ENCODE data around the gene DGKK.

DGKK gene, protein sequence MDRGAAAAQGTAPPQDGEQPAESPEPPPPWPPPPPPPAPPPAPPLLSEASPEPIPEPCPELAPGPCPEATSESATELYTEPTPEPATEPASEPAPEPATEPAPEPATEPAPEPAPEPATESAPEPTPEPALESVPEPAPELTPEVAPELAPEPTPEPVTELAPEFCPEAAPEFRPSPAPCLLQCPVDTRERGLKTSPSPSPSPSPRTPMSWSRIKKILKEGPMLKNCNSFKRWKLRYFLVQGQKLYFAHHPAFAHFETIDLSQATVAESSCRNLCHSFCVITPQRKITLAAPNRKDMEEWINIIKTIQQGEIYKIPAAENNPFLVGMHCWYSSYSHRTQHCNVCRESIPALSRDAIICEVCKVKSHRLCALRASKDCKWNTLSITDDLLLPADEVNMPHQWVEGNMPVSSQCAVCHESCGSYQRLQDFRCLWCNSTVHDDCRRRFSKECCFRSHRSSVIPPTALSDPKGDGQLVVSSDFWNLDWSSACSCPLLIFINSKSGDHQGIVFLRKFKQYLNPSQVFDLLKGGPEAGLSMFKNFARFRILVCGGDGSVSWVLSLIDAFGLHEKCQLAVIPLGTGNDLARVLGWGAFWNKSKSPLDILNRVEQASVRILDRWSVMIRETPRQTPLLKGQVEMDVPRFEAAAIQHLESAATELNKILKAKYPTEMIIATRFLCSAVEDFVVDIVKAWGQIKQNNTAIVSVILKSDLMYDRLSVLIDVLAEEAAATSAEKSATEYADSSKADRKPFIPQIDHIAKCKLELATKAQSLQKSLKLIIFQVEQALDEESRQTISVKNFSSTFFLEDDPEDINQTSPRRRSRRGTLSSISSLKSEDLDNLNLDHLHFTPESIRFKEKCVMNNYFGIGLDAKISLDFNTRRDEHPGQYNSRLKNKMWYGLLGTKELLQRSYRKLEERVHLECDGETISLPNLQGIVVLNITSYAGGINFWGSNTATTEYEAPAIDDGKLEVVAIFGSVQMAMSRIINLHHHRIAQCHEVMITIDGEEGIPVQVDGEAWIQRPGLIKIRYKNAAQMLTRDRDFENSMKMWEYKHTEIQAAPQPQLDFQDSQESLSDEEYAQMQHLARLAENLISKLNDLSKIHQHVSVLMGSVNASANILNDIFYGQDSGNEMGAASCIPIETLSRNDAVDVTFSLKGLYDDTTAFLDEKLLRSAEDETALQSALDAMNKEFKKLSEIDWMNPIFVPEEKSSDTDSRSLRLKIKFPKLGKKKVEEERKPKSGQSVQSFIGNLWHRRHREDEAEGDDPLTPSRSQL

GRCh38 chrX:50470103-50471031 is at the start of gene DGKK:
DGKK (minus strand) TSS chrX:50470825; CDS start chrX:50470678, 147 bp downstream.
- no peak for DNase-seq

DNA sequence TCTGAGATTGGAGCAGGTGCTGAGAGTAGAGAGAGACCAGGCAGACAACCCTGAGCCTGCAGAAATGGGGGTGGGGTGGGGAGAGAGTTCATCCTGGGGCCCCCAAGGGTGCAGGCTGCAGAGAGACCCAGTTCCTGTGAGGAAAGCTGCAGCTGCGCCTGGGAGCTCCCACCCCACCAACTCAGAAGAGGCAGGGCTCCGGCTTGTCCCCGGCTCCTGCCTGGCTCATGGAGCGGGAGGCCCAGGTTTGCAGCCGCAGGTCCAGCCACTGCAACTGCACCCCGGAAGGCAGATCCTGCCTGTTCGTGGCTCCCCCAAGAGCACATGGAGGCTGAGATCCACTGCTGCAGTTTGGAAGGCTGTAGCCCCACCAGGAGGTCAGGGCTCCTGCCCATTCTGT is 44.2 kb upstream of the DGKK start:
- DNase-seq: no peak

GRCh38 chrX:50497114-50497513 is 26.5 kb upstream of the DGKK start:
- no peak for DNase-seq

- no peak for DNase-seq
These were observed 25.0 kb upstream of the DGKK start for GRCh38 chrX:50495616-50496015.

- no peak for DNase-seq
These were observed 22.1 kb upstream of the DGKK start for GRCh38 chrX:50492720-50493119.

DNA sequence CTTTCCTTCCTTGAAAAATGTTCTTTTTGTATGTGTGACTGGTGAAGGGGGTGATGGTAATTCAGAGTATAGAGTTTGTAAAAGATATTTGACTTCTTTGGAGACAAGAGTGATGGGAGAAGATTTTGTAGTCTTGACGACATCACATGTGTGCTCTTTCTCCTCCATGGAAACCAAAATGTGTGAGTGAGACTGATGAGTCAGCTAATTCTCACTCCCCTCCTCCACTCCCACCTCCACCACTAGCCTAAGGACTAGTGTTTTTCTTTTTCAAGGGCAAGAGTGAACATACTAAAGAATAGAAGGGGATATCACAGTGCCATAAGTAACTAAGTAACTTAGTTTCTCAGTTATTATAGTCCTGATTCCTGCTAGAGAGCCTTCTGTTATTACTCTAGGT is 14.0 kb upstream of the DGKK start:
- DNase-seq: no peak

DNA sequence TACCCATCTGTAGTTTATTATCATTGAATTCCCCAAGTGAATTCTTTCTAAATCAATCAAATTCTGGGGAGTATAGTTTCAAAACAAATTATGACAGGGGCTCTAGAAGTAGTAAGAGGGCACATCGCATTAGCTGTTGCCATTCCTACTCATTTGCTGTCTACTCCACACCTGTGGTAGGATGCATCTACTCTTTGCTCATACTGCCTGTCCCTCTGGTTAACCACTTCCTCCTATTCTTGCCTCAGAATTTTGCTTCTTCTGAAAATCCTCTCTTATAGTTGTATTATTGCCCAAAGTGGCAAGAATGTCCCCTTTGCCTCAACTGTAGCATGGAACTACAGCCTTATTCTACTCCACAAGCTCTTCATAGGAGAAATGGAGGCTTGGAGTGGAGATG is 12.7 kb upstream of the DGKK start:
- no peak for DNase-seq

DNA sequence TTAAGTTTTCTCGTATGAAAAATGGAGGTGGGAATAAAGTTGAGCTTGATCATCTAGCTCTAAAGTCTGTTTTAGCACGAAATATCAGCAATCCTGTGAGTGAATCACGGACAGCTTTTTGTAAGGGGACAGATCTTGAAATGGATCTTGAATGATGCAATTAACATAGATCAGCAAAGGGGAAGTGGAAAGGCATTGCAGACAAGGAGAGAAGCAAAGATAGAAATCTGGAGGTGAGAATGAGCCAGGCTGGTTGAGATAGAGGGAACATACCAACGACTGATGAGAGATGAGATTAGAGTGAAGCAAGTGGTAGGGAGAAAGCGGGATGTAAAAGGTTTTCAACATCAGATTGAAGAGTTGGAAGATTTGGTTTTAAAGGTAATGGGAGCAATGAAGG is 4.6 kb upstream of the DGKK start:
- DNase-seq: no peak

DNA sequence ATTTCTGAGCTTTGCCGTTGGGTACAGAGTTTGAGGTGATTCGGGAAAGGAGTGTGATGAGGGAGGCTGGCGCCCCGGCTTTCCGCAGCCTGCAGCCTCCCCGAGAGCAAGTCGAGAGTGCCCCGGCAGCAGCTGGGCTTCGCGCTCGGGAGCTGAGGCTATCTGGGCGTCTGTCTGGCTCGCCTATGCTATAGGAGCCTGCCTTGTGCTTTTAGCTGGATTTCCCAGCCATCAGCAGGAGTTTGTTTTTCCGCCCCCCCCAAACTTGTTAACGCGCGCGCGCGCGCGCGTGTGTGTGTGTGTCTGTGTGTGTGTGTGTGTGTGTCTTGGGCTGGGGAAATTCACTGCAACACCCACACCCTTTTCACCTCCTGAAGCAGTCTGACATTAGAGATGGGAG is 765 bp upstream of the DGKK start:
- no peak for DNase-seq

GRCh38 chrX:50469206-50469605 is 1.4 kb downstream of the DGKK start:
- DNase-seq: no peak

GRCh38 chrX:50459615-50460014 is 11.0 kb downstream of the DGKK start:
- DNase-seq: no peak

GRCh38 chrX:50458483-50458882 is 12.1 kb downstream of the DGKK start:
- no peak for DNase-seq

DNA sequence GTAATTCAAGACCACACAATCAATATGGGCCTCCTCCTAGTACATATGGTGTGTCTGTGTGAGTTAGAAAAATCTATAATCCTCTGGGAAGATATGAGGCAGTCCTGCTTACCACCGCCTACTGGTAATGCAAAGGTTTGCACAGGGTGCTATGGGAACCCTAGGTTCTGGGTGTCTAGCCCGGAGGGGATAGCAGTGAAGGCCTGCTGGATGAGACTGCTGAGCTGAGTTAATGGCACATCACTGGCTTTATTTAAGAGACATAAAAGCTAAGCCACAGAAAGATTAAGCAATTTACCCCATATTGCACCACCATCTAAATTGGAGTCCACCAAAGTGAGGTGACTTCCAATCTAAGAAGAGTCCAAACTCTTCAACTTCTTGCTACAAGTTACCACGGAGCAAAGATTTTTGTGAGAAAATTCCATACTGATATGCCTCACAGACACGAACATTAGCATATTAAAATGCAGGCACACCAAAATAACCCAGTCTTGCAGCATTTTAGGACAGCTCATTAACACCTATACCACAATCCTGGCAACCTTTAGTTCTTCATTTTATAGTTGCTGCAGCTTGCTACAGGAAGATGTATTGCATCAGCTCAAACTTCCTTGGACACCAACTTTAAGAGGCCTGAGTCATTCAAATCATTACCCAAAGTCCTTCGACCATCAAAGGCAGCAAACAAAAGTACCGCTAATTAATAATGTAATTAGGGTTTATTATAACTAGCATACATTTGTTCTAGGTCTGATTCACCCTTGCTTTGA is 13.7 kb downstream of the DGKK start:
- DNase-seq: no peak

DNA sequence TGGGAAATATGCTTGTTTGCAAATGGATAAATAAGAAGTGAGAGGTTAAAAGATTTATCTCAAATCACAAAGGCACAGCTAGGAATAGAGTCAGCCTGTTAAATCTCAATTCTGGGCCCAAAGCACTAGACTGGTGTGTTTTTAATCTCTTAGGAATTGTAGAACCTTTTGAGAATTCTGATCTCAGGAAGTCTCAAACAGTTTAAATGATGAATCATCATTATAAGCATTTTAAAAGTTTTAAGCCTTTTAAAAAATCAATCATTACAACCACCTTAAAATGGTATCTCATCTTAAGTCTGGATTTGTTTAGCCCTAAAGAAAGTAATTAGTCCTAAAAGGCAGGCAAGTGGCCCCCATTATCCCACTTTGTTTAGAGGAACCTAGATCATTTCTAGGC is 17.8 kb downstream of the DGKK start:
- no peak for DNase-seq

- DNase-seq: no peak
These were observed 20.3 kb downstream of the DGKK start for GRCh38 chrX:50450324-50450723.

GRCh38 chrX:50448565-50448964 is 22.1 kb downstream of the DGKK start:
- no peak for DNase-seq

DNA sequence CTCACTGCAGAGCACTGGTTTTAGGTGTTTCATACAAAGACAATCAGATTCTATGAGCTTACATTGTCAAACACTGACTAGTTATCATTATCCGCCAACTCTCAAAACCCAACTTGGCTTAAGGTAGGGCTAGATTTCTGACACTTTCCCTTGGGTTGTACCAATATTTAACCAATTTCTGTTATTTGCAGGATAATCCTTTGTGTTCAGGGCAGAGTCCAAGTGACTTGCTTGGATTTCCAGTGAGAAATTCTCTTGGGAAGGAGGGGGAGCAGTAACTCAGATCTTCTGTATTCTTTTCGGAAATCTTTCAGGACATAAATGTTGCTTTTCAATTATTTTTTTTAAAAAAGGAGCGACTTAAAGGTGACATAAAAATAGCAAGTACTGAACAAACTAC is 23.1 kb downstream of the DGKK start:
- no peak for DNase-seq

DNA sequence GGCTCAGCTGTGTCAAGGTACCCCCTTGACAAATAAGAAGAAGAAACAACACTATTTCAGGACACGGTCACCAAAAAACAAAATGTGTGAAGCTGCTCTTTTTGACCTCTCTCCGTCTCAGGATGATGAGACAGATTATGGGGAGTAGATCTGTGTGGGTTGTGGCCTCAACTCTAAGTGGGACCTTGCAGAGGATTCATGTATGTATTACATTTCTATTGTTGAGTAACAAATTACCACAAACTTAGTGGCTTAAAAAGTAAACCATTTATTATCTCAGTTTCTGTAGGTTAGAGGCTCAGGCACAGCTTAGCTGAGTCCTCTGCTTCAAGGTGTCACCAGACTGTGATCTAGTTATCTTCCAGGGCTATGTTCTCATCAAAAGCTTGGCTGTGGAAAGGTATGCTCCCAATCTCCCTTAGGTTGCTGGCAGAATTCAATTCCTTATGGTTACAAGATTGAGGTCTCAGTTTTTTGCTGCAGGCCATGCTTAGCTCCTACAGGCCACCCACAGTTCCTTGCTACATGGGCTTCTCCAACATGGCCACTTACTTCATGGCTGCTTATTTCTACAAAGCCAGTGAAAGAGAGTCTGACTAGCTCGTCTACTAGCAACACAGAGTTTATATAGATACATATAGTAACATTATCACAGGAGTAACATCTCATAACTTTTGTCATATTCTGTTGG is 28.1 kb downstream of the DGKK start:
- DNase-seq: no peak

GRCh38 chrX:50436797-50437196 is 33.8 kb downstream of the DGKK start:
- no peak for DNase-seq

DNA sequence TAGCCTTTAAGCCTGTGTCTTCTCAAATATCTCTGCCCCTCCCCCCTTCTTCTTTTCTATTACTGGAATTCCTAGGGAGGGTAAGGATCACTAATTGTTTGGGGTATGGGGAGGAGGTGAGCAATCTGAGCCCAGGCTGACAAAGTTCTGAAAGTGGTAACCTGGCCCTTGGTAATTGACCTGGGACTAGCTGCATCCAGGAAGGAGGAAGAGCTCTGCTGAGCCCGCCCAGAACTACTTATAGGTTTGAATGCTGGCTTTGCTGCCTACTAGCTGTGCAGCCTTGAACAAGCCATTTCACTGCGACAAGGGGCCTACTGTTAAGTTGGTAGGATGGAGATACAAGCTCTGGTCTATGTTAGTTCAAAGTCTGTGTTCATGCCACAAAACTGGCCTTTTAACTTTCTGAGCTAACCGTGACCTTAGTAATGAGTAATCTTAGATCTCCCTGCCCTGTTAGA is 37.8 kb downstream of the DGKK start:
- DNase-seq: no peak

DNA sequence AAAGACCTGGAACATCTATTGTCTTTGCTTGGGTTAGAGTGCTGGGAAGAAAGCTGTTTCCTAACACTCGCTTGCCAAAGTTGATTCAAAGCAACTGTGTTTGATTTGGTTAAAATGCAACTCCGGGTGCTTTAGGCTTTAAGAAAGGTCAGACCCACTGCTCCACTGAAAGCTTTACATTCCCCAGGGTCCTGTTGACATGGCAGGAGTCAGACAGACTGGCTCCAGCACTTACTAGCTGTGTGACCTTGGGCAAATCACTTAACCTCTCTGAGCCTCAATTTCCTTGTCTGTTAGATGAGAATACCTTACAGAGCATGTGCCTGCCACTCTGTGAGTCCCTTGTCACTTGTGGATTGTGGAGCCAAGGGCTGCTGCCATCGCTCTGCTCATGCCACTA is 39.0 kb downstream of the DGKK start:
- DNase-seq: no peak

Data from NCI-H1105 treated with DMSO at 0.1 percent for 48 hours (cell line).